Trophoblast cell (in vitro differentiated cells and primary cell): ENCODE measurements around the gene TMEM95.

ENCODE experiments used
- DNase-seq, 2 donors: peaks; one replicate each; pipeline ENCODE4 v3.0.0-alpha.2; 2016
- H2AFZ ChIP-seq: 2 replicates; pipeline ENCODE4 v1.6.1; 2013; ENCODE audit warnings: low read length, moderate library complexity, mild to moderate bottlenecking; ENCODE audit not compliant: insufficient read depth, poor library complexity
- H2AK5ac ChIP-seq: 2 replicates; pipeline ENCODE4 v1.6.1; 2013; ENCODE audit warnings: mild to moderate bottlenecking, low read length
- H2BK120ac ChIP-seq: 2 replicates; pipeline ENCODE4 v1.6.1; 2013; ENCODE audit warnings: low read length, mild to moderate bottlenecking, moderate library complexity; ENCODE audit not compliant: insufficient read depth, poor library complexity
- H2BK12ac ChIP-seq: 2 replicates; pipeline ENCODE4 v1.6.1; 2013; ENCODE audit warnings: mild to moderate bottlenecking, low read length, moderate library complexity
- H2BK5ac ChIP-seq: 2 replicates; pipeline ENCODE4 v1.6.1; 2013; ENCODE audit warnings: low read length, low read depth, moderate library complexity, mild to moderate bottlenecking; ENCODE audit not compliant: poor library complexity
- H3K14ac ChIP-seq: 2 replicates; pipeline ENCODE4 v1.6.1; 2013; ENCODE audit warnings: mild to moderate bottlenecking, low read length
- H3K18ac ChIP-seq: 2 replicates; pipeline ENCODE4 v1.6.1; 2013; ENCODE audit warnings: mild to moderate bottlenecking, low read length
- H3K23ac ChIP-seq: 2 replicates; pipeline ENCODE4 v1.6.1; 2013; ENCODE audit warnings: low read length
- H3K27ac ChIP-seq: 2 replicates; pipeline ENCODE4 v1.5.1; 2013; ENCODE audit warnings: low read depth, mild to moderate bottlenecking, inconsistent platforms, low read length, moderate library complexity
- H3K27me3 ChIP-seq: 2 replicates; pipeline ENCODE4 v1.6.1; 2013; ENCODE audit warnings: inconsistent platforms, mild to moderate bottlenecking, low read length, moderate library complexity; ENCODE audit not compliant: insufficient read depth
- H3K36me3 ChIP-seq, 2 experiments: 1 replicate in 1 of 2; 2 replicates in 1 of 2; pipeline ENCODE4 v1.6.1; 2013; ENCODE audit warnings: low read length in 2 of 2, mild to moderate bottlenecking in 2 of 2, moderate library complexity in 1 of 2; ENCODE audit not compliant: insufficient read depth in 2 of 2, control insufficient read depth in 1 of 2
- H3K4ac ChIP-seq: 2 replicates; pipeline ENCODE4 v1.6.1; 2013; ENCODE audit warnings: low read depth, mild to moderate bottlenecking, low read length, moderate library complexity
- H3K4me1 ChIP-seq, 2 experiments: 1 replicate in 1 of 2; 2 replicates in 1 of 2; pipeline ENCODE4 v1.6.1; 2013; ENCODE audit warnings: low read length in 2 of 2, mild to moderate bottlenecking in 2 of 2, moderate library complexity in 1 of 2; ENCODE audit not compliant: insufficient read depth in 2 of 2, control insufficient read depth in 1 of 2
- H3K4me2 ChIP-seq: 2 replicates; pipeline ENCODE4 v1.6.1; 2013; ENCODE audit warnings: inconsistent platforms, mild to moderate bottlenecking, low read length, moderate library complexity
- H3K4me3 ChIP-seq: 2 replicates; pipeline ENCODE4 v1.5.1; 2013; ENCODE audit warnings: mild to moderate bottlenecking, low read depth, low read length, inconsistent platforms
- H3K79me1 ChIP-seq: one replicate; pipeline ENCODE4 v1.6.1; 2013; ENCODE audit warnings: low read length
- H3K79me2 ChIP-seq: 2 replicates; pipeline ENCODE4 v1.6.1; 2013; ENCODE audit warnings: low read length, mild to moderate bottlenecking; ENCODE audit not compliant: control insufficient read depth, insufficient read depth, poor library complexity
- H3K9ac ChIP-seq: 2 replicates; pipeline ENCODE4 v1.6.1; 2013; ENCODE audit warnings: mild to moderate bottlenecking, low read length
- H3K9me3 ChIP-seq: 2 replicates; pipeline ENCODE4 v1.6.1; 2013; ENCODE audit warnings: low read depth, mild to moderate bottlenecking, control low read depth, inconsistent platforms, low read length; ENCODE audit not compliant: insufficient read depth
- H4K12ac ChIP-seq: 2 replicates; pipeline ENCODE4 v1.6.1; 2013; ENCODE audit warnings: low read depth, mild to moderate bottlenecking, low read length, moderate library complexity
- H4K8ac ChIP-seq: 2 replicates; pipeline ENCODE4 v1.6.1; 2013; ENCODE audit warnings: low read depth, mild to moderate bottlenecking, low read length, moderate library complexity
- H4K91ac ChIP-seq: one replicate; pipeline ENCODE4 v1.6.1; 2013; ENCODE audit warnings: low read depth, mild to moderate bottlenecking, low read length, moderate library complexity
- WGBS: extraction: QIAGEN DNeasy Blood & Tissue Kit; methylation state at CpG from one replicate; pipeline ENCODE4 v1.1.7; 2013; ENCODE audit warnings: missing lambda C conversion rate; ENCODE audit not compliant: insufficient read length, insufficient coverage; ENCODE audit errors: extremely low coverage; 5-methylcytosine and 5-hydroxymethylcytosine counted together

The TMEM95 gene

DNA sequence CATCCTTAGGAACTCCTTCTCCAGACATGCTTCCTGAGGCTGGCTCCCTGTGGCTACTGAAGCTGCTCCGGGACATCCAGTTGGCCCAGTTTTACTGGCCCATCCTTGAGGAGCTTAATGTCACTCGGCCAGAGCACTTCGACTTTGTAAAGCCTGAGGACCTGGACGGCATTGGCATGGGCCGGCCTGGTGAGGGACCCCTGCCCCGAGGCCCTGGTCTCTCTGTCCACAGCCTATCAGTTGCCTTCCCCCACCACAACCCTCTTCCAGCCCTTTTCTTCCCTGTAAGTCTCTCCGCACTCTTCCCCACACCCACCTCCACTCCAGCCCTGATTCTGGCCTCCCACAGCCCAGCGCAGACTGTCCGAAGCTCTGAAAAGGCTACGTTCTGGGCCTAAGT is 27.9 kb downstream of the TMEM95 start:
- H4K12ac ChIP-seq: no peak overlapping the region
- H2BK120ac ChIP-seq: no peak overlapping the region

DNA sequence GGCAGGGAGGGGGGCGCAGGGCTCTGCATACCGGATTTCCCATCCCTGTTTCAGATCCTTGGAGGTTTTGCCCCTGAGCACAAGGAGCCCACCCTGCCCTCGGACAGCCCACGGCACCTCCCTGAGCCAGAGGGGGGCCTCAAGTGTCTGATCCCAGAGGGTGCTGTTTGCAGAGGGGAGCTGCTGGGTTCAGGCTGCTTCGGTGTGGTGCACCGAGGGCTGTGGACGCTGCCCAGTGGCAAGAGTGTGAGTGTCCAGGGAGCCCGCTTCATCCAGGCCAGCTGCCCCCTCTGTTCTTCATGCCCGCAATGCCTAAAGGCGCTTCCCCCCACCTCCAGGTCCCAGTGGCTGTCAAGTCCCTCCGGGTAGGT is 28.4 kb downstream of the TMEM95 start:
- Histone ChIP-seq H2BK12ac (no peak overlapping the region), H3K4me3 (no peak overlapping the region), H2BK5ac (no peak overlapping the region), H4K8ac (no peak overlapping the region), H2AK5ac (no peak overlapping the region), H3K9me3 (peaks cover 4% of the 10 kb centered on the region), H4K91ac (no peak overlapping the region), H3K4me1 (peaks cover 24 to 25% of the 10 kb centered on the region in 2 experiments), H3K79me2 (no peaks in the 10 kb centered on the region), H3K79me1 (peaks cover 7% of the 10 kb centered on the region), H2AFZ (no peak overlapping the region), H3K27ac (no peak overlapping the region), H2BK120ac (no peak overlapping the region), H3K23ac (no peak overlapping the region), H3K18ac (no peak overlapping the region), H3K9ac (no peak overlapping the region), H3K14ac (no peak overlapping the region), H3K4ac (no peak overlapping the region), H4K12ac (no peak overlapping the region), H3K27me3 (no peaks in the 10 kb centered on the region), H3K36me3 (peaks cover 18 to 27% of the 10 kb centered on the region in 2 experiments), H3K4me2 (peak overlapping the region; percentile 66)
- DNase-seq: no peak
- no CpG with 5 or more reads among the region's 11 CpGs for WGBS

More for the DNA sequence above, 27.9 kb downstream of the TMEM95 start:
- H3K4ac ChIP-seq: no peak overlapping the region
- no peak overlapping the region for H3K27ac ChIP-seq
- H2BK5ac ChIP-seq: no peak overlapping the region
- peaks cover 24 to 25% of the 10 kb centered on the region in 2 experiments for H3K4me1 ChIP-seq
- peaks cover 7% of the 10 kb centered on the region for H3K79me1 ChIP-seq
- no peak overlapping the region for H3K23ac ChIP-seq
- H4K8ac ChIP-seq: no peak overlapping the region
- no peak overlapping the region for H3K14ac ChIP-seq
- H2AFZ ChIP-seq: no peak overlapping the region
- H3K27me3 ChIP-seq: no peaks in the 10 kb centered on the region
- no peaks in the 10 kb centered on the region for H3K79me2 ChIP-seq
- no peak overlapping the region for H2AK5ac ChIP-seq
- no peak overlapping the region for H2BK12ac ChIP-seq
- no peak overlapping the region for H3K9ac ChIP-seq
- no CpG with 5 or more reads among the region's 10 CpGs for WGBS
- H3K9me3 ChIP-seq: peaks cover 4% of the 10 kb centered on the region
- no peak overlapping the region for H3K4me2 ChIP-seq
- DNase-seq: no peak
- no peak overlapping the region for H3K4me3 ChIP-seq
- H4K91ac ChIP-seq: no peak overlapping the region
- H3K18ac ChIP-seq: no peak overlapping the region
- H3K36me3 ChIP-seq: peaks cover 14 to 22% of the 10 kb centered on the region in 2 experiments

DNA sequence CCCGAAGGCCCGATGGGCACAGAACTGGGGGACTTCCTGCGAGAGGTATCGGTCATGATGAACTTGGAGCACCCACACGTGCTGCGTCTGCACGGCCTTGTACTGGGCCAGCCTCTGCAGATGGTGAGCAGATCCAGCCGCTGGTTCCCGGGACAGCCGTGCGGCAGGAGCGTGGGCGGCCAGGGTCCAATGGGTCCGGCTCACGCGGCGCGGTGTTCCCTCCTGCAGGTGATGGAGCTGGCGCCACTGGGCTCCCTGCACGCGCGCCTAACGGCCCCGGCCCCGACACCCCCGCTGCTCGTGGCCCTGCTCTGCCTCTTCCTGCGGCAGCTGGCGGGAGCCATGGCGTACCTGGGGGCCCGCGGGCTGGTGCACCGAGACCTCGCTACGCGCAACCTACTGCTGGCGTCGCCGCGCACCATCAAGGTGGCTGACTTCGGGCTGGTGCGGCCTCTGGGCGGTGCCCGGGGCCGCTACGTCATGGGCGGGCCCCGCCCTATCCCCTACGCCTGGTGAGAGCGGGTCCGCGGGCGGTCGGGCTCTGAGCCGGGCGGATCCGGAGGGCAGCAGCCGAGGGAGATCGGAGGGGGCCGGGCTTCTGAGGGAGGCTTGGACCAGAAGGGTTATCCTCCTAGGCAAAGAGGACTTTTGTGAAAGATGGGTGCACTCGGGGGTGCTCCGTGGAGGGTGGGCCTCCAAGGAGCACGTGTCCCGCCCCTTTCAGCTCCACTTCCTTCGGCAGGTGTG is 29.0 kb downstream of the TMEM95 start:
- H3K79me1 ChIP-seq: peaks cover 7% of the 10 kb centered on the region
- no peak overlapping the region for H4K8ac ChIP-seq
- H3K79me2 ChIP-seq: no peaks in the 10 kb centered on the region
- peaks cover 24 to 33% of the 10 kb centered on the region in 2 experiments for H3K36me3 ChIP-seq
- no peaks in the 10 kb centered on the region for H3K27me3 ChIP-seq
- H3K4me1 ChIP-seq: peaks cover 24 to 25% of the 10 kb centered on the region in 2 experiments
- H2BK120ac ChIP-seq: no peak overlapping the region
- H3K9ac ChIP-seq: no peak overlapping the region
- H3K4ac ChIP-seq: no peak overlapping the region
- H3K4me2 ChIP-seq: peak overlapping the region; percentile 66
- WGBS: no CpG with 5 or more reads among the region's 65 CpGs
- peaks cover 4% of the 10 kb centered on the region for H3K9me3 ChIP-seq
- peak; percentile 56 to 75 for DNase-seq
- H2BK12ac ChIP-seq: no peak overlapping the region
- no peak overlapping the region for H3K18ac ChIP-seq
- no peak overlapping the region for H4K91ac ChIP-seq
- no peak overlapping the region for H3K27ac ChIP-seq
- H4K12ac ChIP-seq: peak overlapping the region; percentile 22
- H3K23ac ChIP-seq: no peak overlapping the region
- peak overlapping the region; percentile 51 for H3K4me3 ChIP-seq
- no peak overlapping the region for H3K14ac ChIP-seq
- H2AFZ ChIP-seq: no peak overlapping the region
- no peak overlapping the region for H2AK5ac ChIP-seq
- no peak overlapping the region for H2BK5ac ChIP-seq

DNA sequence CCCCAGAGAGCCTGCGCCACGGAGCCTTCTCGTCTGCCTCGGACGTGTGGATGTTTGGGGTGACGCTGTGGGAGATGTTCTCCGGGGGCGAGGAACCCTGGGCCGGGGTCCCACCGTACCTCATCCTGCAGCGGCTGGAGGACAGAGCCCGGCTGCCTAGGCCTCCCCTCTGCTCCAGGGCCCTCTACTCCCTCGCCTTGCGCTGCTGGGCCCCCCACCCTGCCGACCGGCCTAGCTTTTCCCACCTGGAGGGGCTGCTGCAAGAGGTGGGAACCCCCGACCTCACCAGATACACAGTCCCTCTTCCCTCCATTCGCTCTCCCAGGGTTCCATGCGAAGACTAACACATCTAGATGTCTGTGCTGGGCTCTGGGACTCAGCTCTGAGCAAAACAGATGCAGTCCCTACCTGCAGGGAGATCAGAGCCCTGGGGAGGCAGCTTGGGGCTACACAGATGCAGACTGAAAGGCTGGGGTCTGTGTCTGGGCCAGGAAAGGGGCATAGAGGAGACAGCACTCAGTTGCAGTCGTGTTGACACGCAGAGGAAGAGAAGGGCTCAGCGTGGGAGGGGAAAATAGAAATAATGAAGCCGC is 29.6 kb downstream of the TMEM95 start:
- Histone ChIP-seq H3K79me2 (no peaks in the 10 kb centered on the region), H3K27me3 (no peaks in the 10 kb centered on the region), H3K18ac (no peak overlapping the region), H3K27ac (no peak overlapping the region), H4K91ac (no peak overlapping the region), H2BK12ac (no peak overlapping the region), H3K9ac (no peak overlapping the region), H2BK120ac (no peak overlapping the region), H3K4ac (no peak overlapping the region), H2AK5ac (no peak overlapping the region), H3K4me2 (peak overlapping the region; percentile 66), H3K4me3 (no peak overlapping the region), H3K23ac (no peak overlapping the region), H3K36me3 (peaks cover 30 to 39% of the 10 kb centered on the region in 2 experiments), H3K4me1 (peaks cover 24 to 25% of the 10 kb centered on the region in 2 experiments), H3K14ac (no peak overlapping the region), H3K9me3 (peaks cover 4% of the 10 kb centered on the region), H2BK5ac (no peak overlapping the region), H4K12ac (no peak overlapping the region), H2AFZ (no peak overlapping the region), H4K8ac (no peak overlapping the region), H3K79me1 (peaks cover 7% of the 10 kb centered on the region)
- no CpG with 5 or more reads among the region's 23 CpGs for WGBS
- DNase-seq: no peak
